OCI-LY7 (cell line): Measurements from ENCODE around the gene IPO9. TPM values are rescaled to one million over a fixed set of nuclear protein-coding genes. Genes with fewer than 3 reads are reported as not detected.
A peak's percentile ranks its signal among the peaks of the same experiment; 100 is the strongest.

ENCODE experiments used
- BruUV-seq: library from RNA; stranded (reverse); fragments of 400-500 nt; replicated peaks from 2 replicates; lab custom pipeline; 2021; lab: Mats Ljungman, UMichigan
- CTCF ChIA-PET: fragments of 300-600 bp; sonication (Branson Sonifier 250); formaldehyde crosslinking; loops from one replicate; lab custom pipeline; 2022; ENCODE audit warnings: antibody characterized with exemption; ENCODE audit not compliant: unreplicated experiment; lab: Charles Lee
- POLR2A ChIA-PET: fragments of 300-600 bp; sonication (Branson Sonifier 250); formaldehyde crosslinking; loops from one replicate; lab custom pipeline; 2022; ENCODE audit warnings: antibody characterized with exemption; lab: Charles Lee
- DNase-seq: peaks from one replicate; pipeline ENCODE4 v3.0.0-alpha.2; 2015; ENCODE audit warnings: low spot score
- H2AFZ ChIP-seq: fragments of 200-600 bp; sonication (generic), shearing (Covaris generic); 2 replicates; pipeline ENCODE4 v1.6.1; 2014; ENCODE audit warnings: mild to moderate bottlenecking, antibody characterized with exemption, low read length, moderate library complexity
- H3K27ac ChIP-seq: fragments of 200-600 bp; sonication (generic); 2 replicates; pipeline ENCODE4 v1.5.1; 2014; ENCODE audit warnings: mixed run types, low read depth, mild to moderate bottlenecking, moderate library complexity, low read length, inconsistent platforms; ENCODE audit not compliant: poor library complexity, severe bottlenecking
- H3K36me3 ChIP-seq: fragments of 200-600 bp; sonication (generic); 2 replicates; pipeline ENCODE4 v1.6.1; 2014; ENCODE audit warnings: mild to moderate bottlenecking, antibody characterized with exemption, low read length, moderate library complexity, mixed read lengths; ENCODE audit not compliant: insufficient read depth
- H3K4me1 ChIP-seq: fragments of 200-600 bp; sonication (generic); 2 replicates; pipeline ENCODE4 v1.5.1; 2014; ENCODE audit warnings: mild to moderate bottlenecking, low read length; ENCODE audit not compliant: insufficient read depth, poor library complexity, severe bottlenecking
- H3K4me2 ChIP-seq: fragments of 200-600 bp; sonication (generic); 2 replicates; pipeline ENCODE4 v1.6.1; 2014; ENCODE audit warnings: mild to moderate bottlenecking, low read length
- H3K4me3 ChIP-seq: fragments of 200-600 bp; sonication (generic); 2 replicates; pipeline ENCODE4 v1.5.1; 2014; ENCODE audit warnings: mild to moderate bottlenecking, low read depth, low read length; ENCODE audit not compliant: poor library complexity, severe bottlenecking
- H3K79me2 ChIP-seq: fragments of 200-600 bp; sonication (generic); 2 replicates; pipeline ENCODE4 v1.6.1; 2016; ENCODE audit warnings: low read depth, mild to moderate bottlenecking, low read length, moderate library complexity, mixed read lengths; ENCODE audit not compliant: insufficient read depth
- H3K9me2 ChIP-seq: fragments of 200-600 bp; sonication (generic); 2 replicates; pipeline ENCODE4 v1.6.1; 2016; ENCODE audit warnings: mild to moderate bottlenecking, low read length, mixed read lengths; ENCODE audit not compliant: insufficient read depth
- H3K9me3 ChIP-seq: fragments of 200-600 bp; sonication (generic); 2 replicates; pipeline ENCODE4 v1.6.1; 2014; ENCODE audit warnings: mild to moderate bottlenecking, mixed run types, low read length, mixed read lengths
- H4K20me1 ChIP-seq: fragments of 200-600 bp; sonication (generic); 2 replicates; pipeline ENCODE4 v1.6.1; 2014; ENCODE audit warnings: mild to moderate bottlenecking, antibody characterized with exemption, low read length, moderate library complexity, mixed read lengths; ENCODE audit not compliant: insufficient read depth
- CTCF ChIP-seq: fragments of 200-600 bp; sonication (generic); conservative IDR thresholded peaks from 2 replicates; pipeline ENCODE4 v1.5.1; 2014; ENCODE audit warnings: mild to moderate bottlenecking, antibody characterized with exemption, low read length, moderate library complexity, mixed read lengths
- EZH2phosphoT487 ChIP-seq: fragments of 200-600 bp; sonication (generic); IDR thresholded peaks from 2 replicates; pipeline ENCODE4 v1.6.1; 2018; ENCODE audit warnings: low read depth, borderline replicate concordance, mild to moderate bottlenecking, mixed run types, antibody characterized with exemption, low read length, moderate library complexity, mixed read lengths
- intact Hi-C: fragments of 100-400 bp; cut with micrococcal nuclease; formaldehyde crosslinking; loops from one replicate; pipeline ENCODE4 v1.10.0; 2022; ENCODE audit not compliant: unreplicated experiment
- total RNA-seq, 2 experiments: library from RNA; depleted of rRNA in 1 of 2; stranded (reverse); fragments of >200 nt in 1 of 2; shearing (Covaris generic) in 1 of 2; gene quantifications; 2 replicates each; pipeline ENCODE4 v1.2.3, GENCODE V29; 2014 to 2022

IPO9 gene
- total RNA-seq, 2 experiments from 2014 or later = 47.2 to 67.9 TPM

- TF ChIP-seq CTCF (no peak), EZH2phosphoT487 (no peak)
- Histone ChIP-seq H3K27ac (no peak overlapping the region), H3K4me2 (no peak overlapping the region), H3K79me2 (no peaks in the 10 kb centered on the region), H3K36me3 (0 out of 2 replicates have a peak, but pooled peaks cover under 1% of the 10 kb centered on the region), H3K9me2 (no peaks in the 10 kb centered on the region), H2AFZ (no peak overlapping the region), H3K9me3 (no peaks in the 10 kb centered on the region), H4K20me1 (no peaks in the 10 kb centered on the region), H3K4me1 (peaks cover 14% of the 10 kb centered on the region), H3K4me3 (no peak overlapping the region)
- no TSS peak for BruUV-seq
- POLR2A ChIA-PET = interaction anchor here (0.8 kb wide), 2 partner anchors 12 to 195 kb away, joined by 3 to 6 read pairs; no protein-coding TSS in a partner anchor
- CTCF ChIA-PET = interaction anchor here (1.3 kb wide), 2 partner anchors 75 to 81 kb away, joined by 3 to 7 read pairs; no protein-coding TSS in a partner anchor
- DNase-seq = no peak
- intact Hi-C loops = no loop called here
Measured at GRCh38 chr1:201790261-201790660, 38.7 kb upstream of the IPO9 start.

GRCh38 chr1:201791051-201791778, 37.7 kb upstream of the IPO9 start:
- Histone ChIP-seq H3K79me2 (no peaks in the 10 kb centered on the region), H3K4me3 (no peak overlapping the region), H3K36me3 (peaks cover 4% of the 10 kb centered on the region; the same call in 1 of the 2 replicates), H3K9me2 (no peaks in the 10 kb centered on the region), H2AFZ (no peak overlapping the region), H4K20me1 (no peaks in the 10 kb centered on the region), H3K27ac (no peak overlapping the region), H3K4me1 (peaks cover 14% of the 10 kb centered on the region), H3K9me3 (no peaks in the 10 kb centered on the region), H3K4me2 (no peak overlapping the region)
- intact Hi-C loops = no loop called here
- CTCF ChIA-PET = interaction anchor here (0.6 to 1.3 kb wide), 2 partner anchors 82 to 216 kb away, joined by 3 to 7 read pairs; no protein-coding TSS in a partner anchor
- TF ChIP-seq CTCF (no peak), EZH2phosphoT487 (no peak)
- POLR2A ChIA-PET = interaction anchor here (0.5 to 0.8 kb wide), 2 partner anchors 26 to 194 kb away, joined by 3 to 6 read pairs; no protein-coding TSS in a partner anchor
- peak; percentile 41 for DNase-seq
- BruUV-seq = no TSS peak
